Skeletal muscle cell (primary cell): ENCODE measurements around the gene ATP6V1G2.

Source experiments
- DNase-seq: peaks from one replicate; pipeline ENCODE4 v3.0.0-alpha.2; 2010; ENCODE audit warnings: low read depth
- H3K4me3 ChIP-seq: 2 replicates; pipeline ENCODE4 v1.5.1; 2011; ENCODE audit warnings: low read depth, mild to moderate bottlenecking, control low read depth, low read length, moderate library complexity

Gene ATP6V1G2

DNA sequence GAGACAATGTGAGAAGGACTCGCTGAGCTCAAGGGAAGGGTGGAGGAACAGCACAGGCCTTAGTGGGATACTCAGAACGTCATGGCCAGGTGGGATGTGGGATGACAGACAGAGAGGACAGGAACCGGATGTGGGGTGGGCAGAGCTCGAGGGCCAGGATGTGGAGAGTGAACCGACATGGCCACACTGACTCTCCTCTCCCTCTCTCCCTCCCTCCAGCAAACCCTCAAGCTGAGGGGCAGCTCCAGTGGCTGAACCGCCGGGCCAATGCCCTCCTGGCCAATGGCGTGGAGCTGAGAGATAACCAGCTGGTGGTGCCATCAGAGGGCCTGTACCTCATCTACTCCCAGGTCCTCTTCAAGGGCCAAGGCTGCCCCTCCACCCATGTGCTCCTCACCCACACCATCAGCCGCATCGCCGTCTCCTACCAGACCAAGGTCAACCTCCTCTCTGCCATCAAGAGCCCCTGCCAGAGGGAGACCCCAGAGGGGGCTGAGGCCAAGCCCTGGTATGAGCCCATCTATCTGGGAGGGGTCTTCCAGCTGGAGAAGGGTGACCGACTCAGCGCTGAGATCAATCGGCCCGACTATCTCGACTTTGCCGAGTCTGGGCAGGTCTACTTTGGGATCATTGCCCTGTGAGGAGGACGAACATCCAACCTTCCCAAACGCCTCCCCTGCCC is 30.6 kb upstream of the ATP6V1G2 start:
- DNase-seq, result no peak
- no peak overlapping the region for H3K4me3 ChIP-seq

DNA sequence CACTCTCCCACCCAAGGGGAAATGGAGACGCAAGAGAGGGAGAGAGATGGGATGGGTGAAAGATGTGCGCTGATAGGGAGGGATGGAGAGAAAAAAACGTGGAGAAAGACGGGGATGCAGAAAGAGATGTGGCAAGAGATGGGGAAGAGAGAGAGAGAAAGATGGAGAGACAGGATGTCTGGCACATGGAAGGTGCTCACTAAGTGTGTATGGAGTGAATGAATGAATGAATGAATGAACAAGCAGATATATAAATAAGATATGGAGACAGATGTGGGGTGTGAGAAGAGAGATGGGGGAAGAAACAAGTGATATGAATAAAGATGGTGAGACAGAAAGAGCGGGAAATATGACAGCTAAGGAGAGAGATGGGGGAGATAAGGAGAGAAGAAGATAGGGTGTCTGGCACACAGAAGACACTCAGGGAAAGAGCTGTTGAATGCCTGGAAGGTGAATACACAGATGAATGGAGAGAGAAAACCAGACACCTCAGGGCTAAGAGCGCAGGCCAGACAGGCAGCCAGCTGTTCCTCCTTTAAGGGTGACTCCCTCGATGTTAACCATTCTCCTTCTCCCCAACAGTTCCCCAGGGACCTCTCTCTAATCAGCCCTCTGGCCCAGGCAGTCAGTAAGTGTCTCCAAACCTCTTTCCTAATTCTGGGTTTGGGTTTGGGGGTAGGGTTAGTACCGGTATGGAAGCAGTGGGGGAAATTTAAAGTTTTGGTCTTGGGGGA is 29.7 kb upstream of the ATP6V1G2 start:
- DNase-seq, result no peak
- no peak overlapping the region for H3K4me3 ChIP-seq

DNA sequence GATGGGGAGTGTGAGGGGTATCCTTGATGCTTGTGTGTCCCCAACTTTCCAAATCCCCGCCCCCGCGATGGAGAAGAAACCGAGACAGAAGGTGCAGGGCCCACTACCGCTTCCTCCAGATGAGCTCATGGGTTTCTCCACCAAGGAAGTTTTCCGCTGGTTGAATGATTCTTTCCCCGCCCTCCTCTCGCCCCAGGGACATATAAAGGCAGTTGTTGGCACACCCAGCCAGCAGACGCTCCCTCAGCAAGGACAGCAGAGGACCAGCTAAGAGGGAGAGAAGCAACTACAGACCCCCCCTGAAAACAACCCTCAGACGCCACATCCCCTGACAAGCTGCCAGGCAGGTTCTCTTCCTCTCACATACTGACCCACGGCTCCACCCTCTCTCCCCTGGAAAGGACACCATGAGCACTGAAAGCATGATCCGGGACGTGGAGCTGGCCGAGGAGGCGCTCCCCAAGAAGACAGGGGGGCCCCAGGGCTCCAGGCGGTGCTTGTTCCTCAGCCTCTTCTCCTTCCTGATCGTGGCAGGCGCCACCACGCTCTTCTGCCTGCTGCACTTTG is 29.0 kb upstream of the ATP6V1G2 start, which contains the start of gene TNF:
Gene TNF (plus strand): TSS at position 231 of the 567 bp plus-strand sequence. CDS start 177 bp downstream, at position 408.
- no peak for DNase-seq
- H3K4me3 ChIP-seq, result no peak within 1 kb of the TSS

DNA sequence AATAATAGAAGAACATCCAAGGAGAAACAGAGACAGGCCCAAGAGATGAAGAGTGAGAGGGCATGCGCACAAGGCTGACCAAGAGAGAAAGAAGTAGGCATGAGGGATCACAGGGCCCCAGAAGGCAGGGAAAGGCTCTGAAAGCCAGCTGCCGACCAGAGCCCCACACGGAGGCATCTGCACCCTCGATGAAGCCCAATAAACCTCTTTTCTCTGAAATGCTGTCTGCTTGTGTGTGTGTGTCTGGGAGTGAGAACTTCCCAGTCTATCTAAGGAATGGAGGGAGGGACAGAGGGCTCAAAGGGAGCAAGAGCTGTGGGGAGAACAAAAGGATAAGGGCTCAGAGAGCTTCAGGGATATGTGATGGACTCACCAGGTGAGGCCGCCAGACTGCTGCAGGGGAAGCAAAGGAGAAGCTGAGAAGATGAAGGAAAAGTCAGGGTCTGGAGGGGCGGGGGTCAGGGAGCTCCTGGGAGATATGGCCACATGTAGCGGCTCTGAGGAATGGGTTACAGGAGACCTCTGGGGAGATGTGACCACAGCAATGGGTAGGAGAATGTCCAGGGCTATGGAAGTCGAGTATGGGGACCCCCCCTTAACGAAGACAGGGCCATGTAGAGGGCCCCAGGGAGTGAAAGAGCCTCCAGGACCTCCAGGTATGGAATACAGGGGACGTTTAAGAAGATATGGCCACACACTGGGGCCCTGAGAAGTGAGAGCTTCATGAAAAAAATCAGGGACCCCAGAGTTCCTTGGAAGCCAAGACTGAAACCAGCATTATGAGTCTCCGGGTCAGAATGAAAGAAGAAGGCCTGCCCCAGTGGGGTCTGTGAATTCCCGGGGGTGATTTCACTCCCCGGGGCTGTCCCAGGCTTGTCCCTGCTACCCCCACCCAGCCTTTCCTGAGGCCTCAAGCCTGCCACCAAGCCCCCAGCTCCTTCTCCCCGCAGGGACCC is 28.0 kb upstream of the ATP6V1G2 start:
- H3K4me3 ChIP-seq, result no peak overlapping the region
- no peak for DNase-seq

DNA sequence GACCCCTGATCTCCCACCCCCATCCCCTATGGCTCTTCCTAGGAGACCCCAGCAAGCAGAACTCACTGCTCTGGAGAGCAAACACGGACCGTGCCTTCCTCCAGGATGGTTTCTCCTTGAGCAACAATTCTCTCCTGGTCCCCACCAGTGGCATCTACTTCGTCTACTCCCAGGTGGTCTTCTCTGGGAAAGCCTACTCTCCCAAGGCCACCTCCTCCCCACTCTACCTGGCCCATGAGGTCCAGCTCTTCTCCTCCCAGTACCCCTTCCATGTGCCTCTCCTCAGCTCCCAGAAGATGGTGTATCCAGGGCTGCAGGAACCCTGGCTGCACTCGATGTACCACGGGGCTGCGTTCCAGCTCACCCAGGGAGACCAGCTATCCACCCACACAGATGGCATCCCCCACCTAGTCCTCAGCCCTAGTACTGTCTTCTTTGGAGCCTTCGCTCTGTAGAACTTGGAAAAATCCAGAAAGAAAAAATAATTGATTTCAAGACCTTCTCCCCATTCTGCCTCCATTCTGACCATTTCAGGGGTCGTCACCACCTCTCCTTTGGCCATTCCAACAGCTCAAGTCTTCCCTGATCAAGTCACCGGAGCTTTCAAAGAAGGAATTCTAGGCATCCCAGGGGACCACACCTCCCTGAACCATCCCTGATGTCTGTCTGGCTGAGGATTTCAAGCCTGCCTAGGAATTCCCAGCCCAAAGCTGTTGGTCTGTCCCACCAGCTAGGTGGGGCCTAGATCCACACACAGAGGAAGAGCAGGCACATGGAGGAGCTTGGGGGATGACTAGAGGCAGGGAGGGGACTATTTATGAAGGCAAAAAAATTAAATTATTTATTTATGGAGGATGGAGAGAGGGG is 27.1 kb upstream of the ATP6V1G2 start:
- H3K4me3 ChIP-seq, result no peak overlapping the region
- no peak for DNase-seq

DNA sequence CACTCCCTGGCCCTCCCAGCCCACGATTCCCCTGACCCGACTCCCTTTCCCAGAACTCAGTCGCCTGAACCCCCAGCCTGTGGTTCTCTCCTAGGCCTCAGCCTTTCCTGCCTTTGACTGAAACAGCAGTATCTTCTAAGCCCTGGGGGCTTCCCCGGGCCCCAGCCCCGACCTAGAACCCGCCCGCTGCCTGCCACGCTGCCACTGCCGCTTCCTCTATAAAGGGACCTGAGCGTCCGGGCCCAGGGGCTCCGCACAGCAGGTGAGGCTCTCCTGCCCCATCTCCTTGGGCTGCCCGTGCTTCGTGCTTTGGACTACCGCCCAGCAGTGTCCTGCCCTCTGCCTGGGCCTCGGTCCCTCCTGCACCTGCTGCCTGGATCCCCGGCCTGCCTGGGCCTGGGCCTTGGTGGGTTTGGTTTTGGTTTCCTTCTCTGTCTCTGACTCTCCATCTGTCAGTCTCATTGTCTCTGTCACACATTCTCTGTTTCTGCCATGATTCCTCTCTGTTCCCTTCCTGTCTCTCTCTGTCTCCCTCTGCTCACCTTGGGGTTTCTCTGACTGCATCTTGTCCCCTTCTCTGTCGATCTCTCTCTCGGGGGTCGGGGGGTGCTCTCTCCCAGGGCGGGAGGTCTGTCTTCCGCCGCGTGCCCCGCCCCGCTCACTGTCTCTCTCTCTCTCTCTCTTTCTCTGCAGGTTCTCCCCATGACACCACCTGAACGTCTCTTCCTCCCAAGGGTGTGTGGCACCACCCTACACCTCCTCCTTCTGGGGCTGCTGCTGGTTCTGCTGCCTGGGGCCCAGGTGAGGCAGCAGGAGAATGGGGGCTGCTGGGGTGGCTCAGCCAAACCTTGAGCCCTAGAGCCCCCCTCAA is 25.9 kb upstream of the ATP6V1G2 start, which contains the start of gene LTA:
Gene LTA (plus strand): TSS at position 249 of the 871 bp plus-strand sequence. CDS start 454 bp downstream, at position 703.
- DNase-seq, result no peak
- no peak within 1 kb of the TSS for H3K4me3 ChIP-seq

DNA sequence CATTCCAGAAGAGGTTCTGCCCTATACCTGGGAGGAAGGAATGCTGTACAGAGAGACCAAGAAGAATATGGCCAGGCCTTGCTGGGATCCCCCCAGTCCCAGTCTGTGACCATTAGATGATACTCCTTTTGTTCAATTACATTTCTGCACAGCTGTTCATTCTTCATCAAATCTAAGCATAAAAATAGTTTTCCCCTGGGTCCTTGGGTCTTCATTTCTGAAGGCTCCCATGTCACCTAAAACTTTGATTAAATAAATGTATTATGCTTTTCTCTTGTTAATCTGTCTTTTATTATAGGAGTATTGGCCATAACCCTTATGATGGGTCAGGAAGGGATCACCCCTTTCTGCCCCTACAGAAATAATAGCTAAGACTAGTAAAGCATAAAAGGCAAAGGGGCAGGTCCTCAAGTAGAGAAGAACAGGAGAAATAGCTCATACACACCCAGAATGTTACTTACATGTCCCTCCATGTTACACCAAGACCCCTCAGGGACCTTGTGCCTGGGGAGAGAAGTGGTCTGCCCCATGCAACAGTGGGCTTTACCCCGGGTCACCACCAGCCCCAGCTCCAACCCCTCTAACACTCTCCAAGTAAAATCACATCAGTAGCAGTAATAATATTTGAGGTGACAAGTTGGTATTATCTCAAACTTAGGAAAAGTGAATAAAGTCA is 23.6 kb upstream of the ATP6V1G2 start:
- DNase-seq, result no peak
- no peak overlapping the region for H3K4me3 ChIP-seq

DNA sequence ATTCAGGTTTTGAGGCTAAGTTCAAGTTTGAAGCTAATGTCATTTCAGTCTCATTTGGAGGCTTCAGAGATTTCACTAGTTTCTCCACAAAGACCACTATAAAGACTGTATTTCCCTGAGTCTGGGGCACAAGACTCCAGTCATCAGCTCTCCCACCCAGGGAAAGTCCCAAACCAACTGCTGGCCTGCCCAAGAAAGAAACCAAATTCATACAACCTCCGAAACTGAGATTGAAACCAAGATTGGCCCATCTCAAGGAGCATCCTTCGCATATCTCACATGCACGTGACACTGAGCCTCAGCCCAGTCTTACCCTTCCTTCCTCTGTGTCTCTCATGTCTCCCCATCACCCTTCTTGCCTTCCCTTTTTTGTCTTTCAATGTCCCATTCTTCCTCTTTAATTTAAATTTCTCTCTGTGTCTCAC is 22.1 kb upstream of the ATP6V1G2 start:
- no peak for DNase-seq

DNA sequence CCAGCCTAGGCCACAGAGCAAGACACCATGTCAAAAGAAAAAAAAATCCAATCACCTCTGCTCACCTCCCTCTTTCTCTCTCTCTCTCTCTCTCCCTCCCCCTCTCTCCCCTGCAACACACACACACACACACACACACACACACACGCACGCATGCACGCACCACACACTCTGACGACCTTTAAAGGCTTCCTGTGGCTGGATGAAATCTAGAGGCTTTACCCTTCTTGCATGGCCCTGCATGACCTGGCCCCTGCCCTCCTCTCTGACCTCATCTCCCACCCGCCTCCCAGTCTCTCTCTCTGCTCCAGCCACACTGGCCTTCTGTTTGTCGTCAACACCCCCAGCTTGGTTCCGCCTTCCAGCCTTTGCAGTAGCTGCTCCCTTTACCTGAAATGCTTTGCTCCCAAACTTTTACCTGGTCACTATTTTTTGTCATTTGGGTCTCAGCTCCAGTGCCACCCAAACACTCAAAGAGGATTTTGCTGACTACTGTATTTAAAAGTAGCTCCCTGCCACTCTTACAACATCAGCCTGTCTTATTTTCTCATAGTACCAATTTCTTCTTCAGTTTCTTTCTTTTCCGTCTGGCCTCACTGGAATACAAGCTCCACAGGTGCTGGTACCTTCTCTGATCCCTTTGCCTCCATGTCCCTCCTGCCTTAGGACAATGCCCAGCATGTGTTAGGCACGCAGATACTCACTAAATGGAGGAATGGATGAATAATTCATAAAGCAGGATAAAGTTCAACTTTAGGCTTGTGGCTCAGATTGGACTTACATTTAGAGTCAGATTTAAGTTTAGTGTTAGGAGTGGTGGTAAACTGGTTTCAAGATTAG is 21.3 kb upstream of the ATP6V1G2 start:
- no peak overlapping the region for H3K4me3 ChIP-seq
- DNase-seq, result no peak

More for the DNA sequence above, 22.1 kb upstream of the ATP6V1G2 start:
- H3K4me3 ChIP-seq, result no peak overlapping the region

DNA sequence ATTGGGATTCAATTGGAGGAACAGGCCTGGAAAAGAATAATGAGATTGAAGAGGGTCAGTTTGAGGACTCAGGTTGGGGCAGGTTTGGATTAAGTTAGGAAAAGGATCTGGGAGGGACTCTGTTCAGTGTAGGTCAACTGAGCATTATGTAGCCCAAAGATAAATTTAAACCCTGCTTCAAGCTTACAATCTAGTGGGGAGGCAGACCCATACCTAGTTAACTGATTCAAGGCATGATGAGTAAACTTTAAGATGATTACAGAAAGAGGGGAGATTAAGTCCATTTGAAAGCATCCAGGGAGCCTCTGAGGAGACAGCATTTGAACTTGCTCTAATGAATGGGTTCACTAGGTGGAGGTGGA is 14.3 kb upstream of the ATP6V1G2 start:
- no peak for DNase-seq
- H3K4me3 ChIP-seq, result no peak overlapping the region

DNA sequence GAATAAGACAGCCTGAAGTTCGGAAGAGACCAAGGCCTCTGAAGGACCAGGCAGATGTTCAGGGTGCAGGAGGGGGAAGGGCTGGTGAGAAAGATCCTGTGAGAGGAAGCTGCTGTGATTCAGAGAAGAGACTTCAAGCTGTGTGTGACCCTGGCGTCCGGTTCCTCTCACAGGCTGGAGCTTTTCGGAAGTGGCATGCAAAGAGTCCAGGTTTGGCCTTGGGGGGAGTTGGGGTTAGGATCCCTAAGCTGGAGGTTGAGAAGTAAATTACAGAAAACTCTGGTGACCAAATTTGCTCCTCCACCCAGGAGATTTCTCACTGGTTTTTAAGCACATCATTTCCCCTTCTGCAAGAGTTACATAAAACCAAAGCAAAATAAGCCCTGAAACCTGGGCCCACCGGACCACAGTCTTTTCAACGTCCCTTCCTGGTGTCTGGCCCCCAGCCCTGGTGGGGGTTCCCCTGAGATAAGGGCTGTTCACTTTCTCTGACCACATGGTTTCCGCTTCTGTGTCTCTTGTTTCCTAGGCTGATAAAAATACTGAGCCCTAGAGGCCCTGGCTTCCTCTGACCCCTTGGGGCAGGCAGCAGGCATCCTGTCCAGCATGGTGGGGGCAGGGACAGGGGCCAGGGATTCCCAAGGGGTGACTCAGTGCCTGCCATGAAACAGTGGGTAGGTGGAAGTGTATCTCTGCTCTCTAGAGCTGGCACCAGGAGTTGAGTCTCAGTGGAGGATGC is 13.7 kb upstream of the ATP6V1G2 start:
- no peak for DNase-seq

DNA sequence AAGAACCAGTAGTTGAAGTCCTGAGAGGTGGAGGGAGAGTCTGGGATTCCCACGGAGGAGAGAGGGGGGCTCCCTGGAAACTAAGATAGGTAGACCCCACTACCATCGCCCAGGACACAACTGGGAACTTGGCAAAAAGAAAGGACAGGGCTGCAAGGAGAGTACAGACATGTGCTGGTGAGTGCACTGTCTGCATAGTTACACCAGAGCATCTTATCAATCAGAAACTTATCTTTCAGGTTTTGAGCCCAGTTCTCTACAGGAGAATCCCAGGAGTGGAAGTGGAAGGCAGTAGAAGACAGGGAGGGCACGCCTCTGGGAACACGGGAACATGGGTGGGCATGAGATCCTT is 13.2 kb upstream of the ATP6V1G2 start:
- DNase-seq, result no peak
- H3K4me3 ChIP-seq, result no peak overlapping the region

More for the DNA sequence above, 13.7 kb upstream of the ATP6V1G2 start:
- no peak overlapping the region for H3K4me3 ChIP-seq

DNA sequence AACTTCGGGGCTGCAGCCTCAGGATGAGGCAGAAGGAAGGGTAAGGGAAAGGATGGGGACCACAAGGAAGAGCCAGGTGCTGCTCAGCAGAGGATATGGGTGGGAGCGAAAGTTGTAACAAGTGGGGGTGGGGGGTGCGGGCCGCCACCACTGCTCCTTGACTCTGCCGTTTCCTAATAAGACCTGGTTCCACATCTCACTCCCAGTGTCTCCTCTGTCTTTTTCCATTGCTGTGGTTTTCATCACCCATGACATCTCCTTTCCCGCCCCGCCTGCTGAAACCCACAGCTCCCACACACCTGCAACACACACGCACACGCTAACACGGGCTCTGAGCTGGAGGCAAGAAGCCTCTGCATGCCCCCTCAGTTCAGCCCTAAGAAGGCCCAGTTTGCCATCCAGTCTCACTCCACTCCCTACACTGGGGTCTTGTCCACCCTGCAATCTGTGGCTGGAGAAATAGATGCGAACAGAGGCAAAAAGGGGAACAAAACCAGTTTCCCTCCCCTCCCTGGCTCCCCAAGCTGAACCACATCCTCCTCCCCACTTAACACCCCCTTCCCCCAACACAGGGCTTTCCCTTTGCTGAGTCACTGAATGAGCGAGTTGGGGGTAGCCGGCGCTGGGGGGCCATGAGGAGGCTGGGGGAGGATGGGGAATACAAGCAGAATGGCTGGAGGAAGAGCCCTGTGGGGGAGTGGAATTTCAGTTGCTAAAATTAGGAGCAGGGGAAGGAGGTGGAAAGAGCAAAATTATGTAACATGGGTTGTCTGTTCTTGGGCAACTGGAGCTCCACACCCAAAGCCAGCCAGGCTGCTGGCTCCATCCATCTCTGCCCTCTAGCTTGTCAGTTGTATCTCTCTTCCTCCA is 12.5 kb upstream of the ATP6V1G2 start:
- no peak overlapping the region for H3K4me3 ChIP-seq
- no peak for DNase-seq

DNA sequence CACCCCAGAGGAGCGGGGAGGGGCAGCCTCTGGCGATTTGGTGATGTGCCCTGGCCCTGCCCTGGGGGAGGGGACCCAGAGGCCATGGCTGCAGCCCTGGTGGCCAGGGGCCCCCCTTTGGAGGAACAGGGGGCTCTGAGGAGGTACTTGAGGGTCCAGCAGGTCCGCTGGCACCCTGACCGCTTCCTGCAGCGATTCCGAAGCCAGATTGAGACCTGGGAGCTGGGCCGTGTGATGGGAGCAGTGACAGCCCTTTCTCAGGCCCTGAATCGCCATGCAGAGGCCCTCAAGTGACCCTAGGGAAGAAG is 11.9 kb upstream of the ATP6V1G2 start:
- no peak overlapping the region for H3K4me3 ChIP-seq

More for the DNA sequence above, 11.9 kb upstream of the ATP6V1G2 start:
- no peak for DNase-seq
